ENCODE measurements around the gene GDE1.

DNA sequence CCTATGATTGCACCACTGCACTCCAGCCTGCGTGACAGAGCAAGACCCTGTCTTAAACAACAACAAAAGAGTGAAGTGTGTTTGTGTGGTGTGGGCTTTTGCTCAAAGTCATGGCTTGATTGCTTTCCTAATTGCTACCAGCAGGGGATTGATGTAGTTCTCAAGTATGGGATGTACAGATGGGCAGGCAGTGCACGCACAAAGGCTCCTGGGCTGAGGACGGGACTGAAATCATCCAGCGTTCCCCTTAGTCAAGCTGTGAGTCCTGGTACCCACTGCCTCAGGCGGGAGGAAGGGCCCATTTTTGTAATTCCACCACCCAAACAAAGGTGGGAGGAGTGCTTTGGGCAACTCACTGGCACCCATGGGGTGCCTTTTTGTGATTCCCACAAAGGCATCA, 47.3 kb downstream of the GDE1 start:
- TF ChIP-seq CTCF (IDR thresholded peaks at IDR 0.05; ENCODE audit: borderline replicate concordance, extremely low read depth, low read length, poor library complexity, severe bottlenecking): no peak
- no peak for TF ChIP-seq EZH2 (IDR thresholded peaks at IDR 0.05; ENCODE audit: borderline replicate concordance, low read depth, low read length, severe bottlenecking)

Data from DND-41 (cell line).